ENCODE data around the gene ZNF561.
"Not testable (repeated sequence)": the region's sequence is repeated elsewhere in the genome, so short reads cannot be mapped to it uniquely, and the experiment has no call there.

ZNF561 gene

DNA sequence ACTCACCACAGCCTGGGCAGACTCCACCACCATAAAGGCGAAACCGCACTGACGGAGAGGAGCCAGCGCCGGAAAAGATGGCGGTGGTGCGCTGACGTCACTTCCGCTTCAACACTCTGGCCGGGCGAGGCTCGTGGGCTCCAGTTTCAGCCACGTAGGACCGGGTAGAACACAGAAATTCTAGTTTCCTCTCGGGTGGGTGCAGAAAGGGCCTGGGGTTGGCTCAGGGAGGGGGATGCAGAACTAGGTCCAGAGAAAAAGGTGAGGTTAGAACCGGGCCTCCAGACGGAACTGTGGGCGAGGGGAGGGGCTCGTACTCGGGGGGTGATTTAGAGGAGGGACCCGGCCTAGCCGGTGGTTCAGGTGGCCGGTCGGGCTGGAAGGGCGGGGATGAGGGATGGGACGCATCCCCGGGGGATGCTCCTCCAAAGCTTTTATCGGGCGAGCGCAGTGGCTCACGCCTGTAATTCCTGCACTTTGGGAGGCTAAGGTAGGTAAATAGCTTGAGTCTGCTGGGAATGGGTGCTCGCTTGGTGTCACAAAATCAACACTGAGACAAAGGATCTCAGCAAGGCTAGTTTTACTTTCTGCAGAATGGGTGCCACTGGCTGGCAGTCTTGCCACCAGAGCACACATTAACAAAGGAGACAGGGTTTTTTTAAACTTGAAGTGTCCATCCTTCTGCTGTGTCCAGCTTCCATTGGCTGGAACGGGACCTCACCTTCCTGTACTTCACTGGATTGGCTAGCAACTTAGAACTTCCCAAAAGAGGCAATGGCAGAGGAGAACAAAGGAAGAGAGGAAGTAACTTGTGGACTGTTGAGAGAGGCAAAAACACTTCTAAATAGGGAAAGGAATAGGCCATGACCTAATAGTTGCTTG, at the start of gene ZNF561:
Gene ZNF561, minus strand, starts transcription at position 77 of the 882 bp plus-strand sequence. CDS start 1,776 bp downstream, outside the sequence.
- peak; percentile 86 for DNase-seq (ENCODE audit: low spot score)

DNA sequence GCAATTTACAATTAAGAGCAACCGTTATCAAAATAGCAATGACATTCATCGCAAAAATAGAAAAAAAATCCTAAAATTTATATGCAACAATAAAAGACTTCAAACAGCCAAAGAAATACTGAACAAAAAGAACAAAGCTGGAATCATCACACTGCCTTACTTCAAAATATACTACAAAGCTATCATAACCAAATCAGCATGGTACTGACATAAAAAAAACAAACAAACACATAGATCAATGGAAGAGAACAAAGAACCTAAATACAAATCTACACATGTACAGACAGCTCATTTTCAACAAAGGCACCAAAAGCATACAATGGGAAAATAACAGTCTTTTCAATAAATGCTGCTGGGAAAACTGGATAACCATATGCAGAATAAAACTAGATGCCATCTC, 47.5 kb upstream of the ZNF561 start:
- DNase-seq (ENCODE audit: low spot score): no peak

DNA sequence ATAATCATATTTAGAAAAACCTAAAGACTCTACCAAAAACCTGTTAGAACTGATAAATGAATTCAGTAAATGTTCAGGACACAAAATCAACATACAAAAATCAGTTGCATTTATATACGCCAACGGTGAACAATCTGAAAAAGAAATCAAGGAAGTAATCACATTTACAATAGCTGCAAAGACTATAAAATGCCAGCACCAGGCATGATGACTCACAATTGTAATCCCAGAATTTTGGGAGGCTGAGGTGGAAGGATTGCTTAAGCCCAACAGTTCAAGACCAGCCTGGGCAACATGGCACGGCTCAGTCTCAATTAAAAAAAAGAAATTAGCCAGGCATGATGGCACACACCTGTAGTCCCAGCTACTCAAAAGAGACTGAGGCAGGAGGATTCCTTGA, 46.9 kb upstream of the ZNF561 start:
- DNase-seq (ENCODE audit: low spot score): no peak

DNA sequence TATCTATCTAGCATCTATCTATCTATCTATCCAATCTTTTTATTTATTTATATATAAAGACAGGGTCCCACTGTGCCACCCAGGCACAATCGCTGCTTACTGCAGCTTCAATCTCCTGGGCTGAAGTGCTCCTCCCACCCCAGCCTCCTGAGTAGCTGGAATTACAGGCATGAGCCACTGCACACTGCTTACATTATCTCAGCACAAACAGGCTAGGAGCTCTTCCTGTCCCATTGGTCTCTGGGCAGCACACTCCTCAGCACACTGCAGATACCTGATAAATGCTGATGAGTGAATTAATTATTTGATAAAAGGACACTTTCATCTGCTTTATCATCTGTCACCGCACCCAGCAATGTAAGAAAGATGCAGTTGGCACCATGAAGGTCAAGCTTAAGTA, 37.7 kb upstream of the ZNF561 start:
- DNase-seq (ENCODE audit: low spot score): no peak

DNA sequence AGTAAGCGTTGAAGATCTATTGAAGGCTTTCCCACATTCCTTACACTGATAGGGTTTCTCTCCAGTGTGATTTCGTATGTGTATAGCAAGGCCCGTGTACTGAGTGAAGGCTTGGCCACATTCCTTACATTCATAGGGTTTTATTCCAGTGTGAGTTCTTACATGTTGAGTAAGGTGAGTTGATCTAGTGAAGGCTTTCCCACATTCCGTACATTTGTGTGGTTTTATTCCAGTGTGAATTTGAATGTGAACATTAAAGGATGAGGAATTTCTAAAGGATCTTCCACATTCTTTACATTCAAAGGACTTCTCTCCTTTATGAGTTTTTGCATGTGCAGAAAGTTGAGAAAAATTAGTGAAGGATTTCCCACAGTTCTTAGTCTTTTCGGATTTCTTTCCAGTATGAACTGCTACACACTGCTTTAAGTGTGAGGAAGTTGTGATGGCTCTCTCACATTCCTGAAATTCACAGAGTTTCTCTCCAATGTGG, 32.1 kb upstream of the ZNF561 start:
- not testable (repeated sequence) for DNase-seq (ENCODE audit: low spot score)

DNA sequence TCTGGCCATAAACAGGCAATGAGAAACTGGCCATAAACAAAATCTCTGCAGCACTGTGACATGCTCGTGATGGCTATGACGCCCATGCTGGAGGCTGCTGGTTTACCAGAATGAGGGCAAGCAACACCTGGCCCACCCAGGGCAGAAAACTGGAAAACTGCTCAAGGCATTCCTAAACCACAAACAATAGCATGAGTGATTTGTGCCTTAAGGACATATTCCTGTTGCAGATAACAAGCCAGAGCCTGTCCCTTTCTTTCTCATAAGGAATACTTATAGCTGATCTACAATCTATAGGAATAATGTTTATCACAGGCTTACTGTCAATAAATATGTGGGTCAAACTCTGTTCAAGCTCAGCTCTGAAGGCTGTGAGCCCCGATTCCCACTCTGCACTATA, 30.4 kb upstream of the ZNF561 start:
- DNase-seq (ENCODE audit: low spot score): not testable (repeated sequence)

DNA sequence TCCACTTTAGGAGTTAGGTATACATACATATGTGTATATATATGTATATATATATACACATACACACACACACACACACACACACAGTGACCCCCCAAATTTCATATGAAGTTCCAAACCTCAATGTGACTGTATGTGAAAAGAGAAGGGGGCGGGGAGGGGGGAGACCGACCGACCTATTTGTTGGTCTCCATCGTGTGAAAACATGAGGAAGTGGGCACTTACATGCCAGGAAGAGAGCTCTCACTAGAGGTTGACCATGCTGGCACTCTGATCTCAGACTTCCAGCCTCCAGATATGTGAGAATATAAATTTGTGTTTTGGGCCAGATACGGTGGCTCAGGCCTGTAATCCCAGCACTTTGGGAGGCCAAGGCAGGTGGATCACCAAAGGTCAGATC, 29.3 kb upstream of the ZNF561 start:
- no peak for DNase-seq (ENCODE audit: low spot score)

DNA sequence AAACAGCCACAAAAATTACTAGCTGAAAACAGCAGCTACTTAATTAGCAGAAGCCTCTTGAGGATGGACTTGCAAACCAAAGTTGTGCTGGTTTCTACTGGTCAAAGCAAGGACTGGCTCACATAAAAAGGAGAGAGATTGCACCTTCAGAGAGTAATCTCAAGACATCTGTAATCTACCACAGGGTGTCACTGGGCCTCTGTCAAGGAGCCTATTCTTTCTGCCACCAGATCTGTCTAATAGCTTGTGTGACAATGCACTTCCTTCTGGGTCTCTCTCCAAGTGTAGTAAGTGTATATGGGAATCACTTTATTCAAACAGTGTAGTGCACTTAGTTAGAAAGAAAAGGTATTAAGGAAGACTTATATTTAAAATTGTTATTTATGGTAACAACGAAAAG, 24.4 kb upstream of the ZNF561 start:
- no peak for DNase-seq (ENCODE audit: low spot score)

DNA sequence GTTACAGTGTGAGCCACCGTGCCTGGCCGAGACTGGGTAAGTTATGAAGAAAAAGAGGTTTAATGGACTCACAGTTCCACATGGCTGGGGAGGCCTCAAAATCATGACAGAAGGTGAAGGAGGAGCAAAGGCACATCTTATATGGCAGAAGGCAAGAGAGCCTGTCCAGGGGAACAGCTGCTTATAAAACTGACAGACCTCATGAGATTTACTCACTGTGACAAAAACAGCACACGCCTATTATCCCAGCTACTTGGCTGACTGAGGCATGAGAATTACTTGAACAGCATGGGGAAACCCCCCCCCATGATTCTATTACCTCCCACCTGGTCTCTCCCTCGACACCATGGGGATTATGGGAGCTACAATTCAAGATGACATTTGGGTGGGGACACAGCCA, 23.4 kb upstream of the ZNF561 start:
- DNase-seq (ENCODE audit: low spot score): no peak

DNA sequence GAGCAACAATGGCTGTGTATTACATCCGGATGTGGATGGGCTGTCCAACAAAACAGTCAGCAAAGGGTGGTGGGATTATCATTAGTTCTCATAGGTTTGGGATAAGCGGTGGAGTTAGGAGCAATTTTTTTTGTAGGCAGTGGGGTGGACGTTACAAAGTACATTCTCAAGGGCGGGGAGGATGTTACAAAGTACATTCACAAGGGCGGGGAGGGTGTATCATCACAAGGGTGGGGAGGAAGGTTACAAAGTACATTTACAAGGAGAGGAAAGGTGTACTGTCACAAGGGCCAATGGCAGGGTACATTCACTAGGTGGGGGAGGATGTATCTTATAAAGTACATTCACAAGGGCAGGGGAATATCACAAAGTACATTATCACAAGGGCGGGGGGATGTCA, 20.8 kb upstream of the ZNF561 start:
- no peak for DNase-seq (ENCODE audit: low spot score)

DNA sequence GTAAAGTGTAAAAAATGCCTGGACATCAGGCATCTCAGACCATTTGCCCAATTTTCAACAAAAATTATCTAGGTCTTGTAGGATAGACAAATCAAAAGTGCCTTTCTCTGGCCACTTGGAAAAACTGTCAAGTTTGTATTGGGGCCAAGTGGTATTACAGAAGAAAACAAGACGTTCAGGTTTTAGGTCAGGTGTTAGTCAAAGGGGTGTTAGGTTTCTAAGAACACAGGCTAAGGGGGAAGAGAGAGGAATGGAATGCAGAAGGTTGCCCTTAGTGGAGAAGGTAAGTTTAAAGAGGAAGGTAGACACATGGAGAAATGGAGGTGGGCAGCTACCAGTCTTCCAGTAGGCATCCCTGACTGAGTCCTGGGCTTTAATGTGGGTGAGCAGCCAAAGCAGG, 19.9 kb upstream of the ZNF561 start:
- no peak for DNase-seq (ENCODE audit: low spot score)

DNA sequence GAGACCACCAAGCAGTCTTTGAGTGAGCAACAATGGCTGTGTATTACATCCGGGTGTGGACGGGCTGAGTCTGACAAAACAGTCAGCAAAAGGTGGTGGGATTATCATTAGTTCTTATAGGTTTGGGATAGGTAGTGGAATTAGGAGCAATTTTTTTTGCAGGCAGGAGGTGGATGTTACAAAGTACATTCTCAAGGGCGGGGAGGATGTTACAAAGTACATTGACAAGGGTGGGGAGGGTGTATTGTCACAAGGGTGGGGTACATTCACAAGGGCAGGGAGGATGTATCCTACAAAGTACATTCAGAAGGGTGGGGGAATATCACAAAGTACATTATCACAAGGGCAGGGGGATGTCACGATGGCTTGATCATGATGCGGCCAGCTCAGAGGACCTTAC, 15.0 kb upstream of the ZNF561 start:
- DNase-seq (ENCODE audit: low spot score): no peak

DNA sequence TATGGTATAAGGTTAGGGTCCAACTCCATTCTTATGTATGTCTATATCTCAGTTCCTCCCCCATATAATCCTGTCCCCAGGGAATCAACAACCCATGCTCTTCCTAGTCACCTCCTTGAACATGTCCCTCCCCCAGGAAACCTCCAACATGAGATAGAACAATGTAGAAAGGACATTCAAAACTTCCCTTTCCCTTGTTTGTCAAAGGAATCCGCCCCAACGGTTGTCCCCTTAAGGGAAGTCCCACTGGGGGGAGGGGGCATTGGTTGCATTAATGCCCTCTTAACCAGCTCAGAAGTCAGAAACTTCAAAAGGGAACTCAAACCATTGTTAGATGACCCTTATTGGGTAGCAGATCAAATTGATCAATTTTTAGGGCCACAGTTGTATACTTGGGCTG, 6.8 kb upstream of the ZNF561 start:
- no peak for DNase-seq (ENCODE audit: low spot score)

DNA sequence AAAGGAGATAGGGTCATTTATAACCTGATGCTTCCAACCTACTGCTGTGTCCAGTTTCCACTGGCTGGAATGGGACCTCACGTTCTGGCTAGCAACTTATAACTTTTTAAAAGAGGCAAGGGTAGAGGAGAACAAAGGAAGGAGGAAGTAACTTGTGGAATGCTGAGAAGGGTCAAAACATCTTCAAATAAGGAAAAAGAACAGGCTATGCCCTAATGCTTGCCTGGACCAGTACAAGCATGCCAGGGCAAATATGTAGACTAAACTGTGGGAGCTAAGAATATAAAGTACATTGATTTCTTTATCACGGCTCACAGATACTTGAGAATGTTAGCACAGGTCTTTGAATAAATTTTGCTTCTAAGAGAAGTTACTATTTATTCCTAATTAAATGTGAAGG, 1.5 kb upstream of the ZNF561 start:
- no peak for DNase-seq (ENCODE audit: low spot score)

DNA sequence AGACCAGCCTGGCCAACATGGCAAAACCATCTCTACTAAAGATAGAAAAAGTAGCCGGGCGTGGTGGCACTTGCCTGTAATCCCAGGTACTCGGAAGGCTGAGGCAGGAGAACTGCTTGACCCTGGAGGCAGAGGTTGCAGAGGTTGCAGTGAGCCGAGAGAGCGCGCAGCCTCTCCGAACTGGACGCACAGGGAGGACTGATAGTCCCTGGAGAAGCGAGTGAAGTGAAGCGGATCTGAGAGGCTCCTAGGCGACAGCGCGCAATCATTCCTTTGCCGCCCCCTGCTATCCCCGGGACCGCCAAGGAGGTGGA, 233 bp downstream of the ZNF561 start:
- DNase-seq (ENCODE audit: low spot score): no peak

DNA sequence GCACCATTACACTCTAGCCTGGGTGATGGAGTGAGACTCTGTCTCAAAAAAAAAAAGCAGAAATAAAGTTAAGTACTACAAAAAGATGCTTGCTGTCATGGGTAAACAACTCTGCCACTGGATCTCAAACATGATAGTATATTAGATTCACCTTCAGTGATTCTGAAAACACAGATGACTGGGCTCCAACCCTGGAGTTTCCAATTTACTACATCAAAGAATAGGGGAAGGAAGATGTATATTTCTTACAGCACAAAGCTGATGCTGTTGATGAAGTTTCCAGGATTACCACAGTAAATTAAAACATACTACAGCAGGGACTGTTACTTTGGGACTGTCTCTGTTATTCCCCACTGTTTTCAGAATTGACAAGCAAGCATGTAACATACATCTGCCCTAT, 5.2 kb downstream of the ZNF561 start:
- DNase-seq (ENCODE audit: low spot score): no peak

DNA sequence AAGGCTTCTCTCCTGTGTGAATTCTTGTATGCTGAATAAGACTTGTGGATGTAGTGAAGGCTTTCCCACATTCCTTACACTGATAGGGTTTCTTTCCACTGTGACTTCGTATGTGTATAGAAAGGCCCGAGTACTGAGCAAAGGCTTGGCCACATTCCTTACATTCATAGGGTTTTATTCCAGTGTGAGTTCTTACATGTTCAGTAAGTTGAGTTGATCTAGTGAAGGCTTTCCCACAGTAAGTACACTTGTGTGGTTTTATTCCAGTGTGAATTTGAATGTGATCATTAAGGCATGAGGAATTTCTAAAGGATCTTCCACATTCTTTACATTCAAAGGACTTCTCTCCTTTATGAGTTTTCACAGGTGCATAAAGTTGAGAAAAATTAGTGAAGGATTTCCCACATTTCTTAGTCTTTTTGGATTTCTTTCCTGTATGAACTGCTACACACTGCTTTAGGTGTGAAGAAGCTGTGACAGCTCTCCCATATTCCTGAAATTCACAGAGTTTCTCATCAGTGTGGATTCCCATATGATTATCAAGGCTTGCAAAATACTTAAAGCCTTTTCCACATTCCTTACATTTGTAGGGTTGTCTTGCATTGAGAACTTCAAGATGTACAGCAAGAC, 10.4 kb downstream of the ZNF561 start:
- DNase-seq (ENCODE audit: low spot score): no peak

DNA sequence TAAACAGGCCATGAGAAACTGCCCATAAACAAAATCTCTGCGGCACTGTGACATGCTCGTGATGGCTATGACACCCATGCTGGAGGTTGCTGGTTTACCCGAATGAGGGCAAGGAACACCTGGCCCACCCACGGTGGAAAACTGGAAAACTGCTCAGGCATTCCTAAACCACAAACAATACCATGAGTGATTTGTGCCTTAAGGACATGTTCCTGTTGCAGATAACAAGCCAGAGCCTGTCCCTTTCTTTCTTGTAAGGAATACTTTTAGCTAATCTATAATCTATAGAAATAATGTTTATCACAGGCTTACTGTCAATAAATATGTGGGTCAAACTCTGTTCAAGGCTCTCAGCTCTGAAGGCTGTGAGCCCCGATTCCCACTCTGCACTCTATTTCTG, 12.1 kb downstream of the ZNF561 start:
- no peak for DNase-seq (ENCODE audit: low spot score)

DNA sequence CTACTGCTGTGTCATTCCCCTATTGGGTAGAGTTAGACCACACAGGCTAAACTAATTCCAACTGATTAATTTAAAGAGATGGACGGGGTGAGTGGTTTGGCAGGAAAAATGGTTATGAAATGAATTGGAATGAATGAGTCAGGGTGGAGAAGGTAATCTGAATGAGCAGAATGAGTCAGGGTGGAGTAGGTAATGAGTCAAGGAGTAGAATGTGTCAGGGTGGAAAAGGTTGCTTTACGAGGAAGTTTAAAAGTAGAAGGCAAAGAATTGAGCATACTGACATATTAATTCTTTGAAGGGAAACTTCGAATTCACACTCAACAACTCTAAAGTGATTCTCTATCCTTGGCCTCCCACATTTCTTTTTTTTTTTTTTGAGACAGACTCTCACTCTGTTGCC, 24.0 kb downstream of the ZNF561 start:
- no peak for DNase-seq (ENCODE audit: low spot score)

DNA sequence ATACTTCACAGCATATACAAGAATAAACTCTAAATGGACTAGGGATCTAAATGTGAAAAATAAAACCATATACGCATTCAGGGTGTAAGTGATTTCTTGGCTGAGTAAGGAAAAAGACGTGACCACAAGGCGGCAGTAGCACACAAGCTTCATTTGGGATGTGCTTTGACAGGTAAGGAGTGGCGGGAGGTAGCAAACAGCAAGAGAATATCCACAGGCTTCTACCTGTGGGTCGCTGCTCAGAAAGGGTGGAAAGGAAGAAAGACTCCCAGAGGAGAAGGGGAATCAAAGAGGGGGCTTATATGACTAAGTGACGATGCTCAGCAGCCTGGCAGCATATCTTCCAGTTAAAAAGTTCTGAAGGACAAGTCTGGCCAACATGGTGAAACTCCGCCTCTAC, 34.3 kb downstream of the ZNF561 start:
- peak; percentile 60 for DNase-seq (ENCODE audit: low spot score)

DNA sequence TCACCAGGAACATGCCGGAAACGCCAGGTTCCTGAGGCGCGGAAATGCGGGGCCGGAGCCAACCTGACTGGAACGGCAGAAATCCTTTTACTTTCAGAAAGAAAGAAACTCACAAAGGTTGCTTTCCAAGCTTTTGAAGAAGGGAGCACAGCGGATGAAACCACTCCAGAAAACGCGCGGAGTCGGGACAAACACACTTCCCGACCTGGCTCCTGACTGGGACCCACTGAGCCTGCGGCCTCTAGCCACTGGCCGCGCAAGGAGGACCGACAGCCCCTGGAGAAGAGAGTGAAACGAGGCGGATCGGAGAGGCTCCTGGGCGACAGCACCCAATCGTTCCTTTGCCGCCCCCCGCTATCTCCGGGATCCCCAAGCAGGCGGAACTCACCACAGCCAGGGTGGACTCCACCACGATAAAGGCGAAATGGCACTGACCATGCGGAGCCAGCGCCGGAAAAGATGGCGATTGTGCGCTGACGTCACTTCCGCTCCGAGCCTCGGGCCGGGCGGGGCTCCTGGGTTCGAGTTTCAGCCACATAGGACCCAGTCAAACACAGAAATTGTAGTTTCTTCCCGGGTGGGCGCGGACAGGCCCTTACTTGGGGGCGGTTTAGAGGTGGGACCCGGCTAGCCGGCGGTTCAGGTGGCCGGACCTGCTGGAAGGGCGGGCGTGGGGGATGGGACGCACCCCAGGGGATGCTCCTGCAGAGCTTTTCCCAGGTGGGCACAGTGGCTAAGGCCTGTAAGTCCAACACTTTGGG, 36.8 kb downstream of the ZNF561 start, which contains the start of gene ZNF121:
Gene ZNF121, minus strand, starts transcription at position 432 of the 761 bp plus-strand sequence. CDS start 16,407 bp downstream, outside the sequence.
- DNase-seq (ENCODE audit: low spot score): peak; percentile 86

DNA sequence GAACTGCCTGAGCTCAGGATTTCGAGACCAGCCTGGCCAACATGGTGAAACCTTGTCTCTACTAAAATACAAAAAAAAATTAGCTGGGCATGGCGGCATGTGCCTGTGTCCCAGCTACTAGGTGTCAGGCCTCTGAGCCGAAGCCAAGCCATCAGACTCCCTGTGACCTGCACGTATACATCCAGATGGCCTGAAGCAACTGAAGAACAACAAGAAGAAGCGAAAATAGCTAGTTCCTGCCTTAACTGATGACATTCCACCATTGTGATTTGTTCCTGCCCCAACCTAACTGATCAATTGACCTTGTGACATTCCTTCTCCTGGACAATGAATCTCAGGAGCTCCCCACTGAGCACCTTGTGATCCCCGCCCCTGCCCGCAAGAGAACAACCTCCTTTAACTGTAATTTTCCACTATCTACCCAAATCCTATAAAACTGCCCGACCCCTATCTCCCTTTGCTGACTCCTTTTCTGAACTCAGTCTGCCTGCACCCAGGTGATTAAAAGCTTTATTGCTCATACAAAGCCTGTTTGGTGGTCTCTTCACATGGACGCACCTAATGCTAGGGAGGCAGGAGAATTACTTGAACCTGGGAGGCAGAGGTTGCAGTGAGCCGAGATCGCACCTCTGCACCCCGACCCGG, 38.8 kb downstream of the ZNF561 start:
- not testable (repeated sequence) for DNase-seq (ENCODE audit: low spot score)
